Measurements from ENCODE around the gene FRA10AC1. TPM values are rescaled to one million over a fixed set of nuclear protein-coding genes. Genes with fewer than 3 reads are reported as not detected.

The FRA10AC1 gene
- total RNA-seq, 4 donors from 2014 or later = 6.0 to 25.2 (median 12.7) TPM

- TF ChIP-seq, protein P1, sequence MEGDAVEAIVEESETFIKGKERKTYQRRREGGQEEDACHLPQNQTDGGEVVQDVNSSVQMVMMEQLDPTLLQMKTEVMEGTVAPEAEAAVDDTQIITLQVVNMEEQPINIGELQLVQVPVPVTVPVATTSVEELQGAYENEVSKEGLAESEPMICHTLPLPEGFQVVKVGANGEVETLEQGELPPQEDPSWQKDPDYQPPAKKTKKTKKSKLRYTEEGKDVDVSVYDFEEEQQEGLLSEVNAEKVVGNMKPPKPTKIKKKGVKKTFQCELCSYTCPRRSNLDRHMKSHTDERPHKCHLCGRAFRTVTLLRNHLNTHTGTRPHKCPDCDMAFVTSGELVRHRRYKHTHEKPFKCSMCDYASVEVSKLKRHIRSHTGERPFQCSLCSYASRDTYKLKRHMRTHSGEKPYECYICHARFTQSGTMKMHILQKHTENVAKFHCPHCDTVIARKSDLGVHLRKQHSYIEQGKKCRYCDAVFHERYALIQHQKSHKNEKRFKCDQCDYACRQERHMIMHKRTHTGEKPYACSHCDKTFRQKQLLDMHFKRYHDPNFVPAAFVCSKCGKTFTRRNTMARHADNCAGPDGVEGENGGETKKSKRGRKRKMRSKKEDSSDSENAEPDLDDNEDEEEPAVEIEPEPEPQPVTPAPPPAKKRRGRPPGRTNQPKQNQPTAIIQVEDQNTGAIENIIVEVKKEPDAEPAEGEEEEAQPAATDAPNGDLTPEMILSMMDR (IDR thresholded peaks at IDR 0.05) = no peak
- DNase-seq (ENCODE audit: low spot score) = no peak
- no peak for ATAC-seq (ENCODE audit: low FRiP score)
Observed at GRCh38 chr10:93718937-93719725, 16.7 kb upstream of the FRA10AC1 start.

DNA sequence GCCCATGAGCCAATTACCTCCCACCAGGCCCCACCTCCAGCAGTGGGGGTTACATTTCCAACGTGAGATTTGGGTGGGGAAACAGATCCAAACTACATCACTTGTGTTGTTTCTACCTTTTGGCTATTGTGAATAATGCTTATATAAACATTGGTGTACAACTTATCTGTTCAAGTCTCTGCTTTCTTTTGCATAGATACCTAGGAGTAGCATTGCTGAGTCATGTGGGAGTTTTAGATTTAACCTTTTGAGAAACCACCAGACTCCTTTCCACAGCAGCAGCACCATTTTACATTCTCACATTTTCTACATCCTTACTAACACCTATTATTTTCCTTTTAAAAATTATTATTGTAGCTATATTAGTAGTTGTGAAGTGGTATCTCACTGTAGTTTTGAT is 14.4 kb upstream of the FRA10AC1 start:
- DNase-seq (ENCODE audit: low spot score) = no peak
- TF ChIP-seq, protein P1 (IDR thresholded peaks at IDR 0.05) = no peak
- ATAC-seq (ENCODE audit: low FRiP score) = no peak

DNA sequence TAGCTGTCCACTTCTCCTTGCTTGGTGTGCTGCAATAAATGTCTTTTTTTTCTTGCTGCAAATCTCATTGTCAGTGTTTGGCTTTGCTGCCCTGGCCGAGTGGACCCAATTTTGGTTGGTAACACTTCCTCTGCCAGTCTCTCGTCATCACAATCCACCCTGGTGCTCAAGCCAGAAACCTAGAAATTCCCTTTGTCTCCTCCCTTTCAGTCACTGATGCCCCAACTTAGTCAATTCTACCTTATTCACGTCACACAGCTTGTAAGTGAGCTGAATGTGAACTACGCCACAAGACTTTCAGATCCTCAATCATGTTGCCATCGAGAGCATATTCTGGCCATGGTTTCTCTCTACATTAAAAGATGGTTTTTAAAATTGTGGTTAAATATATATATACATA is 13.0 kb upstream of the FRA10AC1 start:
- ATAC-seq (ENCODE audit: low FRiP score) (no peak), DNase-seq (ENCODE audit: low spot score) (no peak)
- TF ChIP-seq, protein P1 (IDR thresholded peaks at IDR 0.05) = no peak

GRCh38 chr10:93712593-93712992 is 10.2 kb upstream of the FRA10AC1 start:
- DNase-seq (ENCODE audit: low spot score) (no peak), ATAC-seq (ENCODE audit: low FRiP score) (no peak)
- TF ChIP-seq, protein P1 (IDR thresholded peaks at IDR 0.05) = no peak

GRCh38 chr10:93711891-93712290 is 9.5 kb upstream of the FRA10AC1 start:
- TF ChIP-seq, protein P1 (IDR thresholded peaks at IDR 0.05) = no peak
- ATAC-seq (ENCODE audit: low FRiP score) = no peak

DNA sequence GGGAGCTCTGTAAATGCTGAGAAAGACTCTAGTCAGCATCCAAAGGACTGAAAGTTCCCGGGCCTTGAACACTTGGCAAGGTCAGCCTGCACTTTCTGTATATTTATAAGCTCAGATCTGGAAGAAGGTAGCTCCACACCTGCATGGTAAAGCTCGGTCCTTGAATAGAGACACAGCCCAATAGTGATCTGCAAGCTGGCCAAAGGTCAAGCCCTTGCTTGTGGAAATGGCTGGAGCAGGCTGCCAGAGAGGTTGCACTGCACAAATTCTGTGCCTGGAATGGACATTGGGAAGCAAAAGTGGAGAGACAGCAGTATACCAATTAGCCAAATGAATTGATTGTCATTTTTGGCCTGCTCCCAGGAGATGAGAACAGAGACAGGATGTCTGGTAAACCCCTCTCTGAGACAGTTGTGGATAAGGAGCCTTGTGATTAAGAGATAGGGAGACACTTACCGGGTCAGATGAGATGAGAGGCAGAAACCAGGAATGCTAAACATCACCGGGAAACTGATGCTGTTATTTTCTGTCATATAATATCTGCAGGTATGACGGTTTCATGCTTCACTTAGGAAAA is 8.0 kb upstream of the FRA10AC1 start:
- ATAC-seq (ENCODE audit: low FRiP score) = no peak
- TF ChIP-seq, protein P1 (IDR thresholded peaks at IDR 0.05) = no peak
- DNase-seq (ENCODE audit: low spot score) = no peak

More at GRCh38 chr10:93711891-93712290, 9.5 kb upstream of the FRA10AC1 start:
- DNase-seq (ENCODE audit: low spot score) = no peak

GRCh38 chr10:93707623-93708022 is 5.2 kb upstream of the FRA10AC1 start:
- TF ChIP-seq, protein P1 (IDR thresholded peaks at IDR 0.05) = no peak
- DNase-seq (ENCODE audit: low spot score) (no peak), ATAC-seq (ENCODE audit: low FRiP score) (no peak)

All from omental fat pad (tissue), 4 donors.